Measurements from ENCODE around the gene INO80E. TPM values are rescaled to one million over a fixed set of nuclear protein-coding genes. Genes with fewer than 3 reads are reported as not detected.

Gene INO80E
- polyA plus RNA-seq, 1 of the 3 experiments (the other 2 are of a cell fraction), result 46.6 TPM

- Histone ChIP-seq H4K20me1 (ENCODE audit: insufficient read depth) (no peaks in the 10 kb centered on the region), H2AFZ (ENCODE audit: low read depth) (peak within 1 kb of the TSS; percentile 97), H3K27ac (ENCODE audit: low read depth in 2 of 2, low read length in 1 of 2) (peak within 1 kb of the TSS; percentile 94), H3K9me2 (no peaks in the 10 kb centered on the region), H3F3A (replicated peaks; ENCODE audit: insufficient read depth) (peaks cover 10% of the 10 kb centered on the region), H3K4me3 (ENCODE audit: low read depth in 2 of 2, low read length in 1 of 2) (peak within 1 kb of the TSS; percentile 87 to 92), H3K4me2 (peak within 1 kb of the TSS; percentile 99), H3K79me2 (ENCODE audit: insufficient read depth) (peaks cover 19% of the 10 kb centered on the region; the same call in 1 of the 2 replicates), H3K9me3 (no peaks in the 10 kb centered on the region), H3K4me1 (ENCODE audit: control insufficient read depth in 1 of 2, insufficient read depth in 2 of 2, low read depth in 1 of 2, low read length in 1 of 2) (peaks cover 0 to 14% of the 10 kb centered on the region in 2 experiments; a peak in 1 of 4 replicates), H3K36me3 (replicated peaks in 1 of 2; ENCODE audit: control insufficient read depth in 1 of 2, insufficient read depth in 2 of 2, low read length in 1 of 2) (peaks cover 5 to 34% of the 10 kb centered on the region in 2 experiments), H3K27me3 (ENCODE audit: insufficient read depth) (no peaks in the 10 kb centered on the region), H3K9ac (peak within 1 kb of the TSS; percentile 90)
- WGBS (ENCODE audit: low lambda C conversion rate), result under 1% methylated on average over 47 of the region's 53 CpGs
- DNase-seq, result peak; percentile 94
- CTCF ChIA-PET, result interaction anchor here (1.2 to 2.8 kb wide), 3 partner anchors 10 to 205 kb away, joined by 4 to 11 read pairs (median 11); partner anchors contain the start of genes KIF22 and TLCD3B
- POLR2A ChIA-PET, result interaction anchor here (0.6 to 1.3 kb wide), 6 partner anchors 19 to 97 kb away, joined by 3 to 4 read pairs (median 4); partner anchors contain the start of genes SEZ6L2, TAOK2 and TMEM219
- no peak for TF ChIP-seq SMC3 (IDR thresholded peaks at IDR 0.05; ENCODE audit: low read depth, low read length)
- TF ChIP-seq TAF1 (IDR thresholded peaks at IDR 0.05; ENCODE audit: borderline replicate concordance, low read depth, low read length), result peak; percentile 77
- TF ChIP-seq JUND (IDR thresholded peaks at IDR 0.05), result no peak
- TF ChIP-seq EP300 (IDR thresholded peaks at IDR 0.05; ENCODE audit: borderline replicate concordance in 1 of 2, low read depth in 1 of 2, low read length in 1 of 2), result no peak
- TF ChIP-seq RXRA (IDR thresholded peaks at IDR 0.05; ENCODE audit: borderline replicate concordance, low read depth), result no peak
- TF ChIP-seq EZH2phosphoT487 (IDR thresholded peaks at IDR 0.05; ENCODE audit: borderline replicate concordance, low read depth), result no peak
- TF ChIP-seq SIN3A (IDR thresholded peaks at IDR 0.05; ENCODE audit: borderline replicate concordance, low read depth, low read length), result peak; percentile 85
- TF ChIP-seq NRF1 (IDR thresholded peaks at IDR 0.05; ENCODE audit: low read depth, low read length), result peak; percentile 91
- no peak for TF ChIP-seq FOSL2 (IDR thresholded peaks at IDR 0.05; ENCODE audit: borderline replicate concordance, low read depth)
- TF ChIP-seq POLR2AphosphoS5 (IDR thresholded peaks at IDR 0.05; ENCODE audit: low read depth, low read length), result no peak; the same call in 1 of the 2 replicates
- TF ChIP-seq, protein P1, sequence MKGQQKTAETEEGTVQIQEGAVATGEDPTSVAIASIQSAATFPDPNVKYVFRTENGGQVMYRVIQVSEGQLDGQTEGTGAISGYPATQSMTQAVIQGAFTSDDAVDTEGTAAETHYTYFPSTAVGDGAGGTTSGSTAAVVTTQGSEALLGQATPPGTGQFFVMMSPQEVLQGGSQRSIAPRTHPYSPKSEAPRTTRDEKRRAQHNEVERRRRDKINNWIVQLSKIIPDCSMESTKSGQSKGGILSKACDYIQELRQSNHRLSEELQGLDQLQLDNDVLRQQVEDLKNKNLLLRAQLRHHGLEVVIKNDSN (IDR thresholded peaks at IDR 0.05; ENCODE audit: borderline replicate concordance, low read depth), result no peak
- TF ChIP-seq, protein P2, sequence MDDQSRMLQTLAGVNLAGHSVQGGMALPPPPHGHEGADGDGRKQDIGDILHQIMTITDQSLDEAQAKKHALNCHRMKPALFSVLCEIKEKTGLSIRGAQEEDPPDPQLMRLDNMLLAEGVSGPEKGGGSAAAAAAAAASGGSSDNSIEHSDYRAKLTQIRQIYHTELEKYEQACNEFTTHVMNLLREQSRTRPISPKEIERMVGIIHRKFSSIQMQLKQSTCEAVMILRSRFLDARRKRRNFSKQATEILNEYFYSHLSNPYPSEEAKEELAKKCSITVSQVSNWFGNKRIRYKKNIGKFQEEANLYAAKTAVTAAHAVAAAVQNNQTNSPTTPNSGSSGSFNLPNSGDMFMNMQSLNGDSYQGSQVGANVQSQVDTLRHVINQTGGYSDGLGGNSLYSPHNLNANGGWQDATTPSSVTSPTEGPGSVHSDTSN (IDR thresholded peaks at IDR 0.05), result peak; percentile 73
- no peak for TF ChIP-seq CHD2 (IDR thresholded peaks at IDR 0.05; ENCODE audit: low read length, partially characterized antibody)
- TF ChIP-seq MAX (IDR thresholded peaks at IDR 0.05; ENCODE audit: low read depth), result peak; percentile 97
- peak; percentile 96 for TF ChIP-seq MXI1 (IDR thresholded peaks at IDR 0.05; ENCODE audit: low read depth, low read length)
- TF ChIP-seq GABPA (IDR thresholded peaks at IDR 0.05; ENCODE audit: low read depth), result 0 out of 2 replicates have a peak, but pooled peaks have one; percentile 30
- TF ChIP-seq TCF12 (IDR thresholded peaks at IDR 0.05), result no peak
- no peak for TF ChIP-seq USF2 (IDR thresholded peaks at IDR 0.05; ENCODE audit: borderline replicate concordance, low read depth, low read length)
- TF ChIP-seq NFIC (IDR thresholded peaks at IDR 0.05; ENCODE audit: borderline replicate concordance), result no peak
- TF ChIP-seq ELF1 (IDR thresholded peaks at IDR 0.05), result no peak
- TF ChIP-seq YY1 (IDR thresholded peaks at IDR 0.05; ENCODE audit: low read depth), result no peak
- TF ChIP-seq, protein P3, sequence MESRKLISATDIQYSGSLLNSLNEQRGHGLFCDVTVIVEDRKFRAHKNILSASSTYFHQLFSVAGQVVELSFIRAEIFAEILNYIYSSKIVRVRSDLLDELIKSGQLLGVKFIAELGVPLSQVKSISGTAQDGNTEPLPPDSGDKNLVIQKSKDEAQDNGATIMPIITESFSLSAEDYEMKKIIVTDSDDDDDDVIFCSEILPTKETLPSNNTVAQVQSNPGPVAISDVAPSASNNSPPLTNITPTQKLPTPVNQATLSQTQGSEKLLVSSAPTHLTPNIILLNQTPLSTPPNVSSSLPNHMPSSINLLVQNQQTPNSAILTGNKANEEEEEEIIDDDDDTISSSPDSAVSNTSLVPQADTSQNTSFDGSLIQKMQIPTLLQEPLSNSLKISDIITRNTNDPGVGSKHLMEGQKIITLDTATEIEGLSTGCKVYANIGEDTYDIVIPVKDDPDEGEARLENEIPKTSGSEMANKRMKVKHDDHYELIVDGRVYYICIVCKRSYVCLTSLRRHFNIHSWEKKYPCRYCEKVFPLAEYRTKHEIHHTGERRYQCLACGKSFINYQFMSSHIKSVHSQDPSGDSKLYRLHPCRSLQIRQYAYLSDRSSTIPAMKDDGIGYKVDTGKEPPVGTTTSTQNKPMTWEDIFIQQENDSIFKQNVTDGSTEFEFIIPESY (IDR thresholded peaks at IDR 0.05; ENCODE audit: borderline replicate concordance, low read depth), result peak; percentile 39; the same call in 1 of the 2 replicates
- TF ChIP-seq, protein P4, sequence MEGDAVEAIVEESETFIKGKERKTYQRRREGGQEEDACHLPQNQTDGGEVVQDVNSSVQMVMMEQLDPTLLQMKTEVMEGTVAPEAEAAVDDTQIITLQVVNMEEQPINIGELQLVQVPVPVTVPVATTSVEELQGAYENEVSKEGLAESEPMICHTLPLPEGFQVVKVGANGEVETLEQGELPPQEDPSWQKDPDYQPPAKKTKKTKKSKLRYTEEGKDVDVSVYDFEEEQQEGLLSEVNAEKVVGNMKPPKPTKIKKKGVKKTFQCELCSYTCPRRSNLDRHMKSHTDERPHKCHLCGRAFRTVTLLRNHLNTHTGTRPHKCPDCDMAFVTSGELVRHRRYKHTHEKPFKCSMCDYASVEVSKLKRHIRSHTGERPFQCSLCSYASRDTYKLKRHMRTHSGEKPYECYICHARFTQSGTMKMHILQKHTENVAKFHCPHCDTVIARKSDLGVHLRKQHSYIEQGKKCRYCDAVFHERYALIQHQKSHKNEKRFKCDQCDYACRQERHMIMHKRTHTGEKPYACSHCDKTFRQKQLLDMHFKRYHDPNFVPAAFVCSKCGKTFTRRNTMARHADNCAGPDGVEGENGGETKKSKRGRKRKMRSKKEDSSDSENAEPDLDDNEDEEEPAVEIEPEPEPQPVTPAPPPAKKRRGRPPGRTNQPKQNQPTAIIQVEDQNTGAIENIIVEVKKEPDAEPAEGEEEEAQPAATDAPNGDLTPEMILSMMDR (IDR thresholded peaks at IDR 0.05), result no peak
- no peak for TF ChIP-seq MEF2A (IDR thresholded peaks at IDR 0.05; ENCODE audit: borderline replicate concordance, low read depth)
- no peak for TF ChIP-seq GATA2 (CRISPR knock-in tag; IDR thresholded peaks at IDR 0.05)
- no peak for TF ChIP-seq FOXM1 (IDR thresholded peaks at IDR 0.05; ENCODE audit: low read depth)
Observed at GRCh38 chr16:29995324-29995910, 624 bp upstream of the INO80E start, which contains the start of gene HIRIP3. TSS of gene HIRIP3 (minus strand) at chr16:29995617. CDS start at chr16:29995605, 12 bp downstream.

Measured in SK-N-SH (cell line).